ENCODE measurements around the gene KCNK6. TPM values are rescaled to one million over a fixed set of nuclear protein-coding genes. Genes with fewer than 3 reads are reported as not detected.
A peak's percentile ranks its signal among the peaks of the same experiment; 100 is the strongest.

The KCNK6 gene
- total and polyA plus RNA-seq, 10 of the 15 experiments (the other 5 are each of a cell fraction or from before 2014, with no cell fraction given) = 0.04 to 1.4 (median 1.1) TPM

GRCh38 chr19:38360839-38361631, 41.4 kb downstream of the KCNK6 start:
- Histone ChIP-seq H2AFZ (ENCODE audit: control insufficient read depth, low read depth, low read length) (peak overlapping the region; percentile 28; the same call in 1 of the 2 replicates), H3K9me3 (replicated peaks; ENCODE audit: control insufficient read depth, insufficient read depth, low read length) (no peaks in the 10 kb centered on the region), H4K20me1 (ENCODE audit: control insufficient read depth, insufficient read depth) (no peaks in the 10 kb centered on the region), H3K27me3 (replicated peaks in 1 of 2; ENCODE audit: control insufficient read depth in 2 of 2, insufficient read depth in 2 of 2, low read length in 1 of 2) (peaks cover 0 to 2% of the 10 kb centered on the region in 2 experiments; a peak in 3 of 4 replicates), H3K9ac (ENCODE audit: control insufficient read depth, insufficient read depth, low read length) (no peak overlapping the region), H3K79me2 (ENCODE audit: control insufficient read depth, insufficient read depth, low read length) (no peaks in the 10 kb centered on the region), H3K36me3 (ENCODE audit: control insufficient read depth in 2 of 2, insufficient read depth in 2 of 2, low read length in 1 of 2) (no peaks in the 10 kb centered on the region), H3K4me1 (ENCODE audit: control insufficient read depth, insufficient read depth, low read length) (no peaks in the 10 kb centered on the region; the same call in 1 of the 2 replicates), H3K4me2 (ENCODE audit: control insufficient read depth, insufficient read depth) (0 out of 2 replicates have a peak overlapping the region, but pooled peaks have one; percentile 59), H3K27ac (ENCODE audit: control insufficient read depth, insufficient read depth) (no peak overlapping the region), H3K4me3 (no peak overlapping the region)
- ChIA-PET SMC1A (ENCODE audit: uncharacterized antibody, unreplicated experiment) (interaction anchor here (0.6 kb wide), 1 partner anchor 184 kb away, joined by 3 read pairs; no protein-coding TSS in a partner anchor), CTCF (interaction anchor here (0.7 kb wide), 1 partner anchor 14 kb away, joined by 3 read pairs; no protein-coding TSS in a partner anchor), POLR2A (no interaction called here), RAD21 (ENCODE audit: unreplicated experiment) (no interaction called here)
- BruUV-seq (replicated peaks) = no TSS peak
- TF ChIP-seq SUZ12 (IDR thresholded peaks at IDR 0.05; ENCODE audit: unreplicated experiment) (no peak), BMI1 (IDR thresholded peaks at IDR 0.05; ENCODE audit: borderline replicate concordance) (no peak), SP1 (IDR thresholded peaks at IDR 0.05; ENCODE audit: low read depth, low read length) (no peak), IRF3 (IDR thresholded peaks at IDR 0.05) (no peak)
- ATAC-seq (no peak), DNase-seq (ENCODE audit: low read depth, low spot score) (no peak), FAIRE-seq (no peak)
- in situ Hi-C loops (cut with MboI) = no loop called here
- intact Hi-C loops (cut with micrococcal nuclease; ENCODE audit: unreplicated experiment) = no loop called here
- 28% methylated on average over 22 of the region's 23 CpGs for WGBS (ENCODE audit: insufficient coverage, insufficient replicate concordance, low lambda C conversion rate, missing lambda C conversion rate)

GRCh38 chr19:38361633-38362075, 42.0 kb downstream of the KCNK6 start:
- BruUV-seq (replicated peaks) = no TSS peak
- H3K4me2 ChIP-seq (ENCODE audit: control insufficient read depth, insufficient read depth) = peak overlapping the region; percentile 95
- H4K20me1 ChIP-seq (ENCODE audit: control insufficient read depth, insufficient read depth) = no peaks in the 10 kb centered on the region
- DNase-seq (ENCODE audit: low read depth, low spot score) (no peak), ATAC-seq (peak; percentile 82), FAIRE-seq (no peak)
- intact Hi-C loops (cut with micrococcal nuclease; ENCODE audit: unreplicated experiment) = no loop called here
- RAD21 ChIA-PET (ENCODE audit: unreplicated experiment) = no interaction called here
- H3K36me3 ChIP-seq (ENCODE audit: control insufficient read depth in 2 of 2, insufficient read depth in 2 of 2, low read length in 1 of 2) = no peaks in the 10 kb centered on the region
- in situ Hi-C loops (cut with MboI) = no loop called here
- peak overlapping the region; percentile 71; the same call in 1 of the 2 replicates for H3K4me3 ChIP-seq
- H3K9me3 ChIP-seq (replicated peaks; ENCODE audit: control insufficient read depth, insufficient read depth, low read length) = no peaks in the 10 kb centered on the region
- TF ChIP-seq HDAC6 (IDR thresholded peaks at IDR 0.05; ENCODE audit: unreplicated experiment) (peak; percentile 31), BHLHE40 (IDR thresholded peaks at IDR 0.05; ENCODE audit: borderline replicate concordance in 1 of 2, low read depth in 2 of 2, low read length in 1 of 2) (no peak), CTCF (IDR thresholded peaks at IDR 0.05 in 2 of 3, conservative IDR thresholded peaks at IDR 0.05 in 1 of 3; ENCODE audit: control insufficient read depth in 2 of 3, extremely low read depth in 1 of 3, insufficient read depth in 1 of 3, low read depth in 3 of 3, low read length in 3 of 3) (peak in 2 of 3 experiments; percentile 9 to 15; a peak in 1 of 6 replicates)
- SMC1A ChIA-PET (ENCODE audit: uncharacterized antibody, unreplicated experiment) = no interaction called here
- no peak overlapping the region; the same call in 1 of the 2 replicates for H3K9ac ChIP-seq (ENCODE audit: control insufficient read depth, insufficient read depth, low read length)
- H3K4me1 ChIP-seq (ENCODE audit: control insufficient read depth, insufficient read depth, low read length) = no peaks in the 10 kb centered on the region; the same call in 1 of the 2 replicates
- WGBS (ENCODE audit: insufficient coverage, insufficient replicate concordance, low lambda C conversion rate, missing lambda C conversion rate) = 7% methylated on average over 29 of the region's 37 CpGs
- no peak overlapping the region for H3K27ac ChIP-seq (ENCODE audit: control insufficient read depth, insufficient read depth)
- CTCF ChIA-PET = no interaction called here
- no peaks in the 10 kb centered on the region for H3K79me2 ChIP-seq (ENCODE audit: control insufficient read depth, insufficient read depth, low read length)
- peak overlapping the region; percentile 77 for H2AFZ ChIP-seq (ENCODE audit: control insufficient read depth, low read depth, low read length)
- peaks cover 0 to 2% of the 10 kb centered on the region in 2 experiments; a peak in 3 of 4 replicates for H3K27me3 ChIP-seq (replicated peaks in 1 of 2; ENCODE audit: control insufficient read depth in 2 of 2, insufficient read depth in 2 of 2, low read length in 1 of 2)
- POLR2A ChIA-PET = no interaction called here
